OCI-LY1 (cell line): ENCODE results near the gene VCAM1.

Experiments used
- H2AFZ ChIP-seq: fragments of 200-600 bp; sonication (generic), shearing (Covaris generic); 2 replicates; pipeline ENCODE4 v1.6.0; 2014; ENCODE audit warnings: antibody characterized with exemption, mild to moderate bottlenecking, low read length
- H3F3A ChIP-seq: fragments of 200-600 bp; sonication (generic), shearing (Covaris generic); 2 replicates; pipeline ENCODE4 v1.6.0; 2014; ENCODE audit warnings: mild to moderate bottlenecking, antibody characterized with exemption, low read length, moderate library complexity; ENCODE audit not compliant: insufficient read depth
- H3K27ac ChIP-seq: fragments of 200-600 bp; sonication (generic); 2 replicates; pipeline ENCODE4 v1.5.1; 2014; ENCODE audit warnings: low read length, mixed run types, mild to moderate bottlenecking, low read depth; ENCODE audit not compliant: poor library complexity, severe bottlenecking
- H3K27me3 ChIP-seq: fragments of 200-600 bp; sonication (generic); 2 replicates; pipeline ENCODE4 v1.6.0; 2014; ENCODE audit warnings: antibody characterized with exemption, mild to moderate bottlenecking, low read length, moderate library complexity; ENCODE audit not compliant: insufficient read depth
- H3K36me3 ChIP-seq: fragments of 200-600 bp; sonication (generic); 2 replicates; pipeline ENCODE4 v1.6.1; 2014; ENCODE audit warnings: mild to moderate bottlenecking, antibody characterized with exemption, low read length, moderate library complexity, mixed read lengths; ENCODE audit not compliant: insufficient read depth
- H3K4me1 ChIP-seq: fragments of 200-600 bp; sonication (generic); 2 replicates; pipeline ENCODE4 v1.5.1; 2014; ENCODE audit warnings: mild to moderate bottlenecking, low read length, moderate library complexity; ENCODE audit not compliant: insufficient read depth, severe bottlenecking
- H3K4me2 ChIP-seq: fragments of 200-600 bp; sonication (generic), shearing (Covaris generic); 2 replicates; pipeline ENCODE4 v1.6.1; 2014; ENCODE audit warnings: low read length
- H3K4me3 ChIP-seq: fragments of 200-600 bp; sonication (generic); 2 replicates; pipeline ENCODE4 v1.5.1; 2014; ENCODE audit warnings: low read length, low read depth, mild to moderate bottlenecking, mixed read lengths; ENCODE audit not compliant: poor library complexity, severe bottlenecking
- H3K79me2 ChIP-seq: fragments of 200-600 bp; shearing (Covaris generic); 2 replicates; pipeline ENCODE4 v1.6.1; 2016; ENCODE audit warnings: mixed run types, low read length, mixed read lengths; ENCODE audit not compliant: insufficient read depth
- H3K9ac ChIP-seq: fragments of 200-600 bp; sonication (generic), shearing (Covaris generic); 2 replicates; pipeline ENCODE4 v1.6.1; 2014; ENCODE audit warnings: mild to moderate bottlenecking, low read length, mixed read lengths
- H3K9me2 ChIP-seq: fragments of 200-600 bp; sonication (generic), shearing (Covaris generic); 2 replicates; pipeline ENCODE4 v1.6.1; 2014; ENCODE audit warnings: low read depth, mild to moderate bottlenecking, low read length, mixed read lengths
- H3K9me3 ChIP-seq: fragments of 200-600 bp; shearing (Covaris generic); 2 replicates; pipeline ENCODE4 v1.6.1; 2014; ENCODE audit warnings: low read length, mixed read lengths
- H4K20me1 ChIP-seq: fragments of 200-600 bp; sonication (generic), shearing (Covaris generic); 2 replicates; pipeline ENCODE4 v1.6.0; 2016; ENCODE audit warnings: mild to moderate bottlenecking, low read length; ENCODE audit not compliant: insufficient read depth
- EZH2 ChIP-seq: fragments of 200-600 bp; sonication (generic), shearing (Covaris generic); IDR thresholded peaks from 2 replicates; pipeline ENCODE4 v1.8.0; 2017; ENCODE audit warnings: borderline replicate concordance, mixed run types, mild to moderate bottlenecking, antibody characterized with exemption, low read length, moderate library complexity, mixed read lengths
- TF ChIP-seq, protein P1 (sequence below): fragments of 200-600 bp; sonication (generic), shearing (Covaris generic); IDR thresholded peaks from 2 replicates; pipeline ENCODE4 v1.5.1; 2017; ENCODE audit warnings: mild to moderate bottlenecking, antibody characterized with exemption, low read length, moderate library complexity, mixed read lengths

VCAM1 gene

DNA sequence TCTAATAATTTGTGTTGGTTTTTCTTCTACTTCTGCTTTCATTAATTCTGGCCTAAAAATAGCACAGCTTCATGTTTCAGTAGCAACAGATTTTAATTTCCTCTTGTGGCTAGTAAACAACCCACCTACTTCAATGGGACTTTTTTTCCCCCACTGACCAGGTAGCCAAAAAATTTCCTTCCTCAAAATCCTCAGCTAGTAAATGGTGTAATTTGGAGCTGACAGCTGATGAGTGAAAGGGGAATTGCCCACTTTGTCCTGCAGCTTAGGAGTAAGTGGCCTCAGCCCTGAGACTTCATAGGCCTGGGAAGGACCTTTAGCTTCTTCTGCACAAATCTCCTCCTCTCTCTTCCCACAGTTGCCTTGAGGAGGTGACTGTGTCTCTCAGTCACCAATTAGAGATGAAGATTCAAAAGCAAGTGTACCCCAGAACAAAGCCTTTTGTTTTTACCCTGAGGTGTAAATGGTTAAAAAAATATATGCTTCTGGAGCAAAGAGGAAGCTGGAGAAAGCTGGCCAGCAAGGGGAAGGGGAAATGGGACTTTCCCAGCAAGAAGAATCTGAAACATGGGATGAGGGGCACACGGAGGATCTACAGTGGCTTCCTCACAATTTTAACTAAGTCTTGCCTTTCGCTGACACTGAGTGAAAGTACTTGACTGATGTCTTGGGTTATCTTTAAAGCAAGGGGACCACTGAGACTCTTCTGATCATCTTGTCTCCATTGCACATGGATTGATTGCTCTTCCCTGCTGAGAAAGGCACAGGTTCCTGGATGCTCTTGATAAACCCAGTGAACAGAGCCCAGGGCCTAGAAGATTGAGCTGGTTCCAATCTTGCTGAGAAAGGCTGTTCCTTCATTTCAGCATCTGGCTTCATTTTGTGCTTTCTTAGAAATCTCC is 35.8 kb upstream of the VCAM1 start:
- Histone ChIP-seq H4K20me1 (no peaks in the 10 kb centered on the region), H3K4me3 (no peak overlapping the region), H3K4me2 (no peak overlapping the region), H3K9ac (no peak overlapping the region), H3K27me3 (no peaks in the 10 kb centered on the region), H3K9me2 (no peaks in the 10 kb centered on the region), H3K9me3 (no peaks in the 10 kb centered on the region), H3K4me1 (no peaks in the 10 kb centered on the region), H3K27ac (no peak overlapping the region), H3K36me3 (no peaks in the 10 kb centered on the region), H3F3A (no peaks in the 10 kb centered on the region), H2AFZ (no peak overlapping the region), H3K79me2 (no peaks in the 10 kb centered on the region)
- TF ChIP-seq EZH2 = no peak
- TF ChIP-seq, protein P1, sequence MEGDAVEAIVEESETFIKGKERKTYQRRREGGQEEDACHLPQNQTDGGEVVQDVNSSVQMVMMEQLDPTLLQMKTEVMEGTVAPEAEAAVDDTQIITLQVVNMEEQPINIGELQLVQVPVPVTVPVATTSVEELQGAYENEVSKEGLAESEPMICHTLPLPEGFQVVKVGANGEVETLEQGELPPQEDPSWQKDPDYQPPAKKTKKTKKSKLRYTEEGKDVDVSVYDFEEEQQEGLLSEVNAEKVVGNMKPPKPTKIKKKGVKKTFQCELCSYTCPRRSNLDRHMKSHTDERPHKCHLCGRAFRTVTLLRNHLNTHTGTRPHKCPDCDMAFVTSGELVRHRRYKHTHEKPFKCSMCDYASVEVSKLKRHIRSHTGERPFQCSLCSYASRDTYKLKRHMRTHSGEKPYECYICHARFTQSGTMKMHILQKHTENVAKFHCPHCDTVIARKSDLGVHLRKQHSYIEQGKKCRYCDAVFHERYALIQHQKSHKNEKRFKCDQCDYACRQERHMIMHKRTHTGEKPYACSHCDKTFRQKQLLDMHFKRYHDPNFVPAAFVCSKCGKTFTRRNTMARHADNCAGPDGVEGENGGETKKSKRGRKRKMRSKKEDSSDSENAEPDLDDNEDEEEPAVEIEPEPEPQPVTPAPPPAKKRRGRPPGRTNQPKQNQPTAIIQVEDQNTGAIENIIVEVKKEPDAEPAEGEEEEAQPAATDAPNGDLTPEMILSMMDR = no peak

DNA sequence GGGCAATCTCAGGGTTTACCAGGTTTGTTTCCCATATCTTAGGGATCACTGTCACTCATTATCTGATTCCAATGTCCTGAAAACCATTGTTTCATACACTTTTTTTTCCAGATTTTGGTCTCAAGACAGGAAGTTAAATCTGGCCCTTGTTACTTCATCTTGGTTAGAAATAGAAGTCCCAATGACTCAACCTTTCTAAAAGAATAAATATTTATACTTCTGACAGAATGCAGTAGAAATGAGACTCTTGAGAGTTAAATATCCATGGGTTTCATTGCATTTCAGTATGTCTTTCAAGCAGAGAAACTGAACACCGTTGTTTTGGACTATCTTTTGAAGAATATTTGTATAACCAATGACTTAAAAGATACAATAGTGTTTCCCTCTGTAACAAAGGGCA is 19.8 kb upstream of the VCAM1 start:
- H3K4me3 ChIP-seq = no peak overlapping the region
- no peak overlapping the region for H3K4me2 ChIP-seq
- H3K27me3 ChIP-seq = no peaks in the 10 kb centered on the region
- no peak for TF ChIP-seq EZH2
- TF ChIP-seq, protein P1 = no peak
- no peak overlapping the region for H2AFZ ChIP-seq
- H3K4me1 ChIP-seq = no peaks in the 10 kb centered on the region
- no peak overlapping the region for H3K27ac ChIP-seq
- no peak overlapping the region for H3K9ac ChIP-seq
- H4K20me1 ChIP-seq = no peaks in the 10 kb centered on the region
- no peaks in the 10 kb centered on the region for H3F3A ChIP-seq
- no peaks in the 10 kb centered on the region for H3K9me2 ChIP-seq
- no peaks in the 10 kb centered on the region for H3K36me3 ChIP-seq
- H3K9me3 ChIP-seq = no peaks in the 10 kb centered on the region
- no peaks in the 10 kb centered on the region for H3K79me2 ChIP-seq

DNA sequence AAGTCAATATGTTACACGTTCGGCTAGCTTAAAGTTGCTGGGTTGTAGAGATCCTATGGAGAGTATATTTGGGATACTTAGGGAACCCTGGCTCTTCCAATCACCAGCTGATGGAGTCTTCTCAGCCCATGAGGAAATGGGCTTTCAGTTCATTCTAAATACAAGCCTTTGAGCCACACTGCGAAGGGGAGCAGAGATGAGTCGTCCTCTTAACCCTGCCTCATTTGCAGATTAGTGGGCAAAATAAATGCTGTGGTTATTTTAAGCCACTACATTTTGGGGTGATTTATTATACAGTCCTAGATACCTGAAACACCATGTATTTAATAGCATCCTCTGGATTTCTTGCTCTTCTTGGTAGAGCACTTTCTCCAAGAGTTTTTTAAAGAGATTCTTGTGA is 19.0 kb upstream of the VCAM1 start:
- H3K4me1 ChIP-seq = no peaks in the 10 kb centered on the region
- no peaks in the 10 kb centered on the region for H3K79me2 ChIP-seq
- no peak for TF ChIP-seq EZH2
- TF ChIP-seq, protein P1 = no peak
- no peaks in the 10 kb centered on the region for H3F3A ChIP-seq
- no peak overlapping the region for H2AFZ ChIP-seq
- H3K9me2 ChIP-seq = no peaks in the 10 kb centered on the region
- no peak overlapping the region for H3K27ac ChIP-seq
- H3K9me3 ChIP-seq = no peaks in the 10 kb centered on the region
- H3K27me3 ChIP-seq = no peaks in the 10 kb centered on the region
- H3K4me2 ChIP-seq = no peak overlapping the region
- no peak overlapping the region for H3K4me3 ChIP-seq
- H4K20me1 ChIP-seq = no peaks in the 10 kb centered on the region
- no peak overlapping the region for H3K9ac ChIP-seq
- H3K36me3 ChIP-seq = no peaks in the 10 kb centered on the region
